PC-9 (cell line): Measurements from ENCODE around the gene MRAP2.
"Not testable (repeated sequence)": the region's sequence is repeated elsewhere in the genome, so short reads cannot be mapped to it uniquely, and the experiment has no call there.

Experiments
- CTCF ChIP-seq: fragments of 200-600 bp; sonication (generic); conservative IDR thresholded peaks from 2 replicates; pipeline ENCODE4 v1.6.1; 2017; ENCODE audit warnings: mixed run types, antibody characterized with exemption, mild to moderate bottlenecking, moderate library complexity
- EZH2 ChIP-seq: fragments of 200-600 bp; sonication (generic); IDR thresholded peaks from 2 replicates; pipeline ENCODE4 v1.8.0; 2017; ENCODE audit warnings: antibody characterized with exemption, low read depth

- not testable (repeated sequence) for TF ChIP-seq EZH2, CTCF
Measured at GRCh38 chr6:84111351-84111750, 77.8 kb downstream of the MRAP2 start.
